HG02938 (cell line): Measurements from ENCODE around the gene METTL6.
"Not testable (repeated sequence)": the region's sequence is repeated elsewhere in the genome, so short reads cannot be mapped to it uniquely, and the experiment has no call there.

Source experiments
- ATAC-seq: cut with Tn5 transposase; IDR thresholded peaks from one replicate; pipeline ENCODE4 v1.9.1; 2021; ENCODE audit warnings: mild to moderate bottlenecking, moderate library complexity; ENCODE audit not compliant: unreplicated experiment

Gene METTL6

DNA sequence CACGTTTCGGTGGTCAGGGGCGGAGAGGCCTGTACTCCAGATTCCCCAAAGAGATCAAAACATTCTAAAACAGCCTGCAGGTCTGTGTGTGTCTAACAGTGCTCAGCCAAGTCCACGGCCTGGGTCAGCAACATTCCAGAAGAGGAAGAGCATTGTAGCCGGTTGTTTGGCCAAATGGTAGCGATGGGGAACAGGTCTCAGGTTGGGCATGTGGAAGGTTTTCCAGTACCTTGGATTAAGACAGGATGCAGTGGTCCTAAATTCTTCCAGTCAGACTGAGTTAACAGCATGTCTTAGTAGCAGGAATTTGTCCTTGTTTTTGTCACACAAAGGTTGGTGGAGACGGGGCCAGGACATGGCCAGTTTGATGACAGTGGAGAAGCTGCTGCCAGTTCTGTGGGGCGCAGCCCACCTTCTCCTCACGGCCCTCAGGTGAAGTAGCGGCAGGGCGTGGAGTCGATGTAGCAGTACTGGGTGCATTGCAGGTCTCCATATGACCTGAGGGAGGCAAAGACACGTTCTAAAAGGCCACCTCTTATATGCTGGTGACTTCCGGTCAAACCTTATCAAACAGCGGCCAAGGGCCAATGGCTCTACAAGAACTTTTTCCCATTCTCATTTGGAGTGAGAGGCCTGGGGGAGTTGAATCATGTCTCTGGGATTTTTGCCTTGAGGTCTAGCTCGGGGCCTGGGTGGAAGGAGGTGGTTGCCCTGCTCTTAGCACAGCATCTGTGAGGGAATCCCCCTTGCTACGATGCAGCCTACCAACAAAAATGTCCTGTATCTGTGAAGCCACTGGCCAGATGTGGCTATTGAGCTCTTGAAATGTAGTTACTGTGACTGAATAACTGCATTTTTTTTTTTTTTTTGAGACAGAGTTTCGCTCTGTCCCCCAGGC is 24.1 kb upstream of the METTL6 start:
- no peak for ATAC-seq

GRCh38 chr3:15450438-15451215 is 23.3 kb upstream of the METTL6 start:
- ATAC-seq, result no peak

DNA sequence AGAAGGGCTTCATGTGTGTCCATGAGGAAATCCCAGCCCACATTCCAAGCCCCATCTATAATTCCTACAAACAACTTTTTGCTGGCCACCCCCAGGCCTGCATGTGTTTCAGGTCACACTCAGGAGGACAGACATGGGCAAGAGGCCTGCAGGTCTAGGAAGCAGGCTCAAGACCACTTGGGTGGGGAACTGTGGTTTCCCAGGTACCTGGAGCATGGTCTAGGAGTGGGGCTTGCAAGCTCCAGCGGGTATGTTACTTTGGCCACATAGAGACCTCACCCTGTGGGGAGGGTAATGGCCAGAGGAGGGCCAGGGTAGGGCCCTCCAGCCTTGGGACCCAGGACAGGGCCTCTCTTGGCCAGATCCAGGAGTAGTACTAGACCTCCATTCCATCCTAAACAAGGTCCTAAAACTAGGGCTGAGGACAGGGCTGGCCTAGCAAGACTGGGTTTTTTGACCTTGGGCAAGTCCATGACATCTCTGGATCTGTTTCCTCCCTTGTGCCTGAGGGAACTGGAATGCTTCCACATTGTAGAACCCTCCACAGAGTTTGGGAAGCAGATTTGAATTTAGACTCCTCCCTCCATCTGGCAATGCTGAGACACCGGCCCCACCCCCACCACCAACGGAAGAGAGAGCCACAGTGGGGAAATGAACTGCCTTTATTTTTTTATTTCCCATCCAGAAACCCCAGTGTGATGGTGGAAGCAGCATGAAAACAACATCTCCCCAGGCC is 22.3 kb upstream of the METTL6 start:
- ATAC-seq, result no peak

GRCh38 chr3:15443826-15444524 is 16.6 kb upstream of the METTL6 start:
- ATAC-seq, result no peak

DNA sequence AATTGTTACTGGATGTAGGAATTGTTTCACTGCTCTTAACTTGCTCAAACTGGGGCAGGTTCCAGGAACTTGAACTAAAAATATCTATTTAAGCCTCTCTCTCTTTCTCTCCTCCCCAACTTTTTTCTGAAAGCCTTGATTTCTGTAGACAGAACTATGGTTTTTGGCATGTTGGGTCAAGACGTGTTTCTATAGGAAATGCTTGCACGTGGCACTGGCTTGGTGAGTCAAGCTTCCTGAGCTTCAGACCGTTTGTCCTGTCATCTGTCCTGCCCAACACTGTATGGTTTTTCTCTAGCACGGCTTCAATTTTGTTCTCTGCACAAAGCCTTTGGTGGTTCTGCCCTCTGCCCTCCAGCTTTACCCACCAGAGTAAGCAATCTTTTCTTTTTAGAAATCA is 13.5 kb upstream of the METTL6 start:
- ATAC-seq, result no peak

GRCh38 chr3:15439476-15439875 is 12.1 kb upstream of the METTL6 start:
- ATAC-seq, result no peak

DNA sequence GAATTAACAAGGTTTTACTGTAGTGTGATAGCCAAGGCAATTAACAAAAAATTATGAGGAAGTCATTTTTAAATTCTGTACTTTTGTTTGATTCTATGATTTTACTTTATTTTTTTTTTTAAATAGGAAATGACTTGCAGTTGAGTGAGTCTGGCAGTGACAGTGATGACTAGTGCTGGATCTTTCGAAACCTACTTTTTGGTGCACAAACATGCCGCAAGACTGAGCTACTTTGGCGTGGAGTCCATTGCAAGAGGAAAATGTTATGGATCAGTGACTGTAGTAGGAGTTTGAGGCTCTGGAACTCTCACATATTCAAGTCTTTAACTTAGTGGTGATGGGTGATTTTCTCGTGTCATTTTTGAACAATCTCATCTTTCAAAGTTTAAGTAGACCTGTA is 11.6 kb upstream of the METTL6 start:
- no peak for ATAC-seq

- no peak for ATAC-seq
These were observed 8.9 kb upstream of the METTL6 start for GRCh38 chr3:15436246-15436645.

DNA sequence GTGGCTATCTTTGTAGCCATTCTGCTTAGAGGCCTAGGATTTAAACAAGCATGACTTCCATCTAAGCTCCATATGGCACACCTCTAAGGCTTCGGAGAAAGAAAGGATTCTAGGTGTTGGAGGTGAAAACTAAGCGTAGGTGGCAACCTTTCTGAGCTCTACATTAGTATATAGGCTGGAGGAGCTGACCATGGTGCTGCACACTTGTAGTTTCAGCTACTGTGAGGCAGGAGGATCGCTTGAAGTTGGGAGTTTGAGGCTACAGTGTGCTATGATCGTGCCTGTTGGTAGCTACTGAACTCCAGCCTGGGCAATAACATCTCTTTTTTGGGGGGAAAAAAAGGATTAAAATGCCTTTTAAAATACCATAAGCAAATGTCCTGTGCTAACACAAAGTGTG is 7.4 kb upstream of the METTL6 start:
- no peak for ATAC-seq

DNA sequence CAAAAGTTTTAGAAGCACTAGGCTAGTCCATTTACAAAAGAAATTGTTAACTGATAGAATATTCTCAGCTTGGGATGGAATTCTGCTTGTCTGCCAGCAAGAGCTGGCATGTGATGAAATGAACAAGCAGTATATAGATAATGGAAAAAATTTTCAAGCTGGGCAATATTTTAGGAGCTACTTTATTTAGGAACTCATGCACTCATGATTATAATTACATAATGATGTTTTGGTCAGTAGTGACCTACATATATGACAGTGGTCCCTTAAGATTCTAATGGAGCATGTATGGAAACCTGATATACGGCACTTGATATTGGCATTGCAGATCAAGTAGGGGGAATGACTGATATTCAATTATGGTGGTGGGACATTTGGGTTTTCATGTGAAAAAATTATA is 6.2 kb upstream of the METTL6 start:
- ATAC-seq, result no peak

DNA sequence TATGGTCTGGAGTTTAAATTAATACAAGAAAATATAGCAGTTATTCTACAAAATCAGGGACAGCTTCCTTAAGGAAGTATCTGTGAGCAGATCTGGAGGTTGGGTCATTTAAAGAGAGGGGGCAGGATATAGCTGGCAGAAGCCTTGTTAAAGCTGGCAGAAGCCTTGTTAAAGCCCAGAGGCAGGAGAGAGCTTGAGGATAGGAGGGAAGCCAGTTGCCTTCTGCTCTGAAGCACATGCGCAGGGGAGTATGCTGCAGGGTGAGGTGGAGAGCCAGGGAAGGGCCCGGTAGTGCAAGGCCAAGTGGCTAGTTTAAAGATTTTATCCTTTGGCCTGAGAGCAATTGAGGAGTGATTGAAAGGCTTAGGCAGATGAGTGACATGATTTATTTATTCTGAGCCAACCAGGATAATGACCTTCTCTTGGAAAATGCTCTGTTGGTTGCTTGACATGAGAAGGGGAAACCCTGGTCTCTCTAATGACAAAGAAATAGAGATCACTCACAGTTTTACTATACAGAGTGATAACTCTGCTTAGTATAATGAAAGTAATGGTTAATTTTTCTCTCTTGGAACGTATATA is 4.0 kb upstream of the METTL6 start:
- ATAC-seq, result no peak

DNA sequence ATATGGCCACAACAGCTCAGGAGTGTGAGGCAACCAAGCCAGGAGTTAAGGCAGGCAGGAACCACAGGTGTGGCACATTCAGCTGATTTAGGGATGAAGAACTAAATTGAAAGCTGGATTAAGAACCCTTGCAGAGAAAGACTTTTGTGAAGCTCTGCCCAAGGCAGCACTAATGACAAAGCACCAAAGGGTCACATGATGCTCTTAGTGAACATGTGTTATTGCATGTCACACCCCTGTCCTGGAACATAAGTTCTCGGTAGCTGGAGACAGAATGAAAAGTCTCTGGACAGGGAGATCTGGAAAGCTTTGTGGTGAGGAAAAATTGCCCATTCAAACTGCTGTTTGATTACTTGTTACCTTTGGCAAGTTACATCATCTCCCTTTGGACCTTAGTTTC is 3.3 kb upstream of the METTL6 start:
- no peak for ATAC-seq

DNA sequence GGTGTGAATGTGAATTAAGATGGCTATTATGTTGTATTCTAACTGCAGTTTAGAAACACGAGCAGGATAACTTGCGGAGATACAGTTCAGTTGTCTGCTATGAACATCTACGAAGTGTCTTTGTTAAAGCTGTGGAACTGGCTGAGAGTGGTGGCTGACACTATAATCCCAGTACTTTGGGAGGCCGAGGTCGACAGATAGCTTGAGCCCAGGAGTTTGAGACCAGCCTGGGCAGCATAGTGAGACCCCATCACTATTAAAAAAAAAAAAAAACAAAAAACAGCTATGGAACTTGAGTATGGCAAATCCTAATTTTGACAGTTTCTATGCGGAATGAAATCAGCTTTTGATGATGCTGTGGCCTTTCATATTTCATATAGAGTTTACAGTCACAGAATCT is 1.7 kb upstream of the METTL6 start:
- ATAC-seq, result no peak

- ATAC-seq, result no peak
These were observed 1.2 kb upstream of the METTL6 start for GRCh38 chr3:15428539-15428938.

- no peak for ATAC-seq
These were observed 637 bp upstream of the METTL6 start for GRCh38 chr3:15427981-15428380.

- ATAC-seq, result no peak
These were observed 695 bp downstream of the METTL6 start for GRCh38 chr3:15426579-15427118.

- ATAC-seq, result no peak
These were observed 6.5 kb downstream of the METTL6 start for GRCh38 chr3:15420871-15421270.

- not testable (repeated sequence) for ATAC-seq
These were observed 16.4 kb downstream of the METTL6 start for GRCh38 chr3:15410966-15411365.

DNA sequence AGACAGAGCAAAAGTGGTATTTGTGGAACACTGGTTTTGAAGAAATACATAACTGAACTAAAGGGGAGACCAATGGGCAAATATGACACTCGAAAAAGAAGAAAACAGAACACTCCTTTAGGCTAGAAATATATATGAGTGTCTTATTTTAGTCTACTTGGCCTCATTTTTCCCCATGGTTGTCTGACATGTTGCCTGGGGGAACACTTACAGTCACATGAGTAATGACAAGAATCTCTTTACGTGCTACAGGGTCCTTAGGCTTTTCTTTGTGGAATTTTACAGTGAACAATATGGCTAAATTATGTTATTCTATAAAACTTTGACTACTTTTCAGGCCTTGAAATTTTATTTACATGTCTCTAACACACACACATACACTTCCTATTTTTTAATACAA is 17.6 kb downstream of the METTL6 start:
- no peak for ATAC-seq

DNA sequence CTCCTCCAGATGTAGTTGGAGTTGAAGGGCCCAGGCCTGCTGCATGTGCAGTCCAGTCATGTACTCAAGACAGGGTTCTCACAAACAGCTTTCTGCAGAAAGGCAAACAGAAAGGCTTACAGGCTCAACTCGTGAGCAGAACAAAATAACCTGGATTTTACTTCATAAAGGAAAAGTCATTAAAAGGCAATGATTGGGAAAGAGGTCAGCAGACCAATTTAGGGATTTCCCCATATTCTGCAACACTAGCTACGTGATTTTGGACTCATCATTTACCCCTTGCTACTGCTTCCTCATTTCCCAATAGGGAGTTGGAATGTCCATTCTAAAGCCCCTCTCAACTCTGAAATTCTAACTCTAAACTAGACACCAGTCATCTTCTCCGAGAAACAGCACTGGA is 18.1 kb downstream of the METTL6 start:
- ATAC-seq, result no peak
